Esophagus muscularis mucosa (tissue), 4 donors: ENCODE data around the gene CTNNA1. TPM values are rescaled to one million over a fixed set of nuclear protein-coding genes. Genes with fewer than 3 reads are reported as not detected.

ENCODE experiments used
- DNase-seq: peaks from one replicate; pipeline ENCODE4 v3.0.0-alpha.2; 2017; ENCODE audit errors: extremely low spot score
- H3K27ac ChIP-seq, 4 donors: fragments of 200-600 bp; sonication (generic); replicated peaks in 1 of 4; 1 replicate in 3 of 4; 2 replicates in 1 of 4; pipeline ENCODE4 v1.5.1; 2016 to 2019; ENCODE audit warnings: mild to moderate bottlenecking in 1 of 4
- H3K27me3 ChIP-seq, 4 donors: fragments of 200-600 bp; sonication (generic); one replicate each; pipeline versions ENCODE4 v1.5.1 to v1.6.0; 2016 to 2019
- H3K36me3 ChIP-seq, 4 donors: fragments of 200-600 bp; sonication (generic); one replicate each; pipeline ENCODE4 v1.5.1; 2016 to 2019
- H3K4me1 ChIP-seq, 4 donors: fragments of 200-600 bp; sonication (generic); one replicate each; pipeline ENCODE4 v1.5.1; 2016 to 2019
- H3K4me3 ChIP-seq, 4 donors: fragments of 200-600 bp; sonication (generic); 1 replicate in 2 of 4; 2 replicates in 2 of 4; pipeline ENCODE4 v1.5.1; 2016 to 2019; ENCODE audit warnings: mild to moderate bottlenecking in 4 of 4, moderate library complexity in 1 of 4
- H3K9me3 ChIP-seq, 4 donors: fragments of 200-600 bp; sonication (generic); 1 replicate in 3 of 4; 2 replicates in 1 of 4; pipeline ENCODE4 v1.5.1; 2016 to 2019
- EP300 ChIP-seq: sonication (generic); formaldehyde crosslinking; IDR thresholded peaks from one replicate; pipeline ENCODE4 v1.6.1; 2017; ENCODE audit warnings: antibody characterized with exemption
- POLR2A ChIP-seq: fragments of 450-650 bp; IDR thresholded peaks from one replicate; pipeline ENCODE4 v1.6.1; 2017; ENCODE audit warnings: antibody characterized with exemption, moderate library complexity, mild to moderate bottlenecking, low read depth
- POLR2AphosphoS5 ChIP-seq, 2 donors: sonication (generic); formaldehyde crosslinking; IDR thresholded peaks; one replicate each; pipeline ENCODE4 v1.6.1; 2017; ENCODE audit warnings: antibody characterized with exemption in 2 of 2
- WGBS: methylation state at CpG from one replicate; pipeline ENCODE4 v1.1.5; 2018; 5-methylcytosine and 5-hydroxymethylcytosine counted together
- intact Hi-C: fragments of 100-400 bp; cut with DNase I; formaldehyde crosslinking; loops from one replicate; pipeline ENCODE4 v1.15.1; 2023
- total RNA-seq, 4 donors: library from RNA; depleted of rRNA; stranded (reverse); fragments of >200 nt; gene quantifications; one replicate each; pipeline versions ENCODE4 v1.1.0 to v1.2.1, GENCODE V29; 2016
- TF ChIP-seq, protein P1 (sequence below), 3 experiments: fragments of 200-600 bp in 2 of 3; fragments of 450-650 bp in 1 of 3; sonication (generic) in 2 of 3; IDR thresholded peaks; one replicate each; pipeline ENCODE4 v1.5.1; 2017 to 2019; ENCODE audit warnings: antibody characterized with exemption in 3 of 3, mild to moderate bottlenecking in 2 of 3, moderate library complexity in 1 of 3

The CTNNA1 gene
- total RNA-seq, 4 donors from 2014 or later: 335 to 423 (median 369) TPM

GRCh38 chr5:138840103-138840502 lies 86.9 kb downstream of the CTNNA1 start:
- Histone ChIP-seq H3K9me3 (no peaks in the 10 kb centered on the region), H3K27me3 (no peaks in the 10 kb centered on the region), H3K36me3 (peaks cover 0 to 3% (median 0%) of the 10 kb centered on the region in 4 donors), H3K27ac (no peak overlapping the region), H3K4me1 (peaks cover 50 to 68% (median 56%) of the 10 kb centered on the region in 4 donors), H3K4me3 (no peak overlapping the region)
- WGBS: 68% methylated on average over 3 of the region's 3 CpGs
- no peak for TF ChIP-seq POLR2AphosphoS5 (IDR thresholded peaks at IDR 0.05)
- no peak for TF ChIP-seq POLR2A
- TF ChIP-seq, protein P1, sequence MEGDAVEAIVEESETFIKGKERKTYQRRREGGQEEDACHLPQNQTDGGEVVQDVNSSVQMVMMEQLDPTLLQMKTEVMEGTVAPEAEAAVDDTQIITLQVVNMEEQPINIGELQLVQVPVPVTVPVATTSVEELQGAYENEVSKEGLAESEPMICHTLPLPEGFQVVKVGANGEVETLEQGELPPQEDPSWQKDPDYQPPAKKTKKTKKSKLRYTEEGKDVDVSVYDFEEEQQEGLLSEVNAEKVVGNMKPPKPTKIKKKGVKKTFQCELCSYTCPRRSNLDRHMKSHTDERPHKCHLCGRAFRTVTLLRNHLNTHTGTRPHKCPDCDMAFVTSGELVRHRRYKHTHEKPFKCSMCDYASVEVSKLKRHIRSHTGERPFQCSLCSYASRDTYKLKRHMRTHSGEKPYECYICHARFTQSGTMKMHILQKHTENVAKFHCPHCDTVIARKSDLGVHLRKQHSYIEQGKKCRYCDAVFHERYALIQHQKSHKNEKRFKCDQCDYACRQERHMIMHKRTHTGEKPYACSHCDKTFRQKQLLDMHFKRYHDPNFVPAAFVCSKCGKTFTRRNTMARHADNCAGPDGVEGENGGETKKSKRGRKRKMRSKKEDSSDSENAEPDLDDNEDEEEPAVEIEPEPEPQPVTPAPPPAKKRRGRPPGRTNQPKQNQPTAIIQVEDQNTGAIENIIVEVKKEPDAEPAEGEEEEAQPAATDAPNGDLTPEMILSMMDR (IDR thresholded peaks at IDR 0.05): no peak
- TF ChIP-seq EP300: no peak
- intact Hi-C loops: no loop called here
- DNase-seq: no peak

DNA sequence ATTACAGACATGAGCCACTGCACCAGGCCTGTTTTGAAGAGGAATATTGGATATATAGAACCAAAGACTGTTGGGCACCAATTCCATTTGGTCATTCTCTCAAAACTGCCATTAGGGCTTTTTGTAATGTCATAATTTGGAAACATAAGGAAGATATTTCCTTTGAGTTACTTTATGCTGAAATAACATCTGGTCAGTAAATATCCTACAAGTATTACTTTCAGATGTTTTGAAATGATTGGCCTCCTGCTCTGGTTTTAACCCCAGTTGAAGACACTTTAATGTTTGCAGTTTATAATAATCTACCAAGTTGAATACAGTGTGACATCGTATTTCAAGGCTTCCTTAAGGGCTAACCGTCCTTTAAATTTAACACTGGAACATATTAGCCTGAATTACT lies 88.3 kb downstream of the CTNNA1 start:
- DNase-seq: no peak
- intact Hi-C loops: no loop called here

GRCh38 chr5:138843316-138844124 lies 90.3 kb downstream of the CTNNA1 start:
- intact Hi-C loops: no loop called here
- WGBS: 100% methylated on average over 2 of the region's 2 CpGs
- Histone ChIP-seq H3K36me3 (peaks cover 0 to 3% (median 0%) of the 10 kb centered on the region in 4 donors), H3K27me3 (no peaks in the 10 kb centered on the region), H3K4me3 (no peak overlapping the region), H3K9me3 (no peaks in the 10 kb centered on the region), H3K27ac (peak overlapping the region; percentile 1 to 45 (median 29)), H3K4me1 (peaks cover 57 to 89% (median 70%) of the 10 kb centered on the region in 4 donors)
- no peak for TF ChIP-seq POLR2A
- no peak for DNase-seq

More for the DNA sequence above, 88.3 kb downstream of the CTNNA1 start:
- 88% methylated on average over 2 of the region's 2 CpGs for WGBS
- Histone ChIP-seq H3K9me3 (no peaks in the 10 kb centered on the region), H3K27ac (no peak overlapping the region), H3K27me3 (no peaks in the 10 kb centered on the region), H3K4me1 (peaks cover 53 to 70% (median 62%) of the 10 kb centered on the region in 4 donors), H3K36me3 (peaks cover 0 to 3% (median 0%) of the 10 kb centered on the region in 4 donors), H3K4me3 (no peak overlapping the region)
- TF ChIP-seq EP300 (no peak), POLR2AphosphoS5 (IDR thresholded peaks at IDR 0.05) (no peak), POLR2A (no peak)
- TF ChIP-seq, protein P1 (IDR thresholded peaks at IDR 0.05): no peak

DNA sequence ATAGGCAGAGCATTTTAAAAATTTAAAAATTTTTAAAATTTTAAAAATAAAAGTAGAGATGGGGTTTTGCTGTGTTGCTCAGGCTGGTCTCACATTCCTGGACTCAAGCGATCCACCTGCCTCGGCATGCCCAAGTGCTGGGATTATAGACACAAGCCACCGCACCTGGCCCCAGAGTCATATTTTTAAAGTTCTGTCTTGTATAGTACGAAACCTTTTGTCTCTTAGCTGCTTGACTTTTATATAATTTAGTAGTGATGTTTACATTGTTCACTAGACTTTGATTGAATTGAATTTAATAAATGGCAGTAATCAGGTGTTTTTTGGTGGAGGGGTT lies 90.9 kb downstream of the CTNNA1 start:
- no peak overlapping the region for H3K4me3 ChIP-seq
- no peaks in the 10 kb centered on the region for H3K27me3 ChIP-seq
- no peaks in the 10 kb centered on the region for H3K9me3 ChIP-seq
- intact Hi-C loops: no loop called here
- 78% methylated on average over 4 of the region's 4 CpGs for WGBS
- no peak for TF ChIP-seq POLR2AphosphoS5 (IDR thresholded peaks at IDR 0.05)
- no peak for TF ChIP-seq EP300
- TF ChIP-seq, protein P1 (IDR thresholded peaks at IDR 0.05): no peak
- peaks cover 0 to 3% (median 0%) of the 10 kb centered on the region in 4 donors for H3K36me3 ChIP-seq
- peaks cover 61 to 93% (median 75%) of the 10 kb centered on the region in 4 donors for H3K4me1 ChIP-seq
- no peak for DNase-seq
- peak overlapping the region; percentile 24 to 58 (median 40) for H3K27ac ChIP-seq

DNA sequence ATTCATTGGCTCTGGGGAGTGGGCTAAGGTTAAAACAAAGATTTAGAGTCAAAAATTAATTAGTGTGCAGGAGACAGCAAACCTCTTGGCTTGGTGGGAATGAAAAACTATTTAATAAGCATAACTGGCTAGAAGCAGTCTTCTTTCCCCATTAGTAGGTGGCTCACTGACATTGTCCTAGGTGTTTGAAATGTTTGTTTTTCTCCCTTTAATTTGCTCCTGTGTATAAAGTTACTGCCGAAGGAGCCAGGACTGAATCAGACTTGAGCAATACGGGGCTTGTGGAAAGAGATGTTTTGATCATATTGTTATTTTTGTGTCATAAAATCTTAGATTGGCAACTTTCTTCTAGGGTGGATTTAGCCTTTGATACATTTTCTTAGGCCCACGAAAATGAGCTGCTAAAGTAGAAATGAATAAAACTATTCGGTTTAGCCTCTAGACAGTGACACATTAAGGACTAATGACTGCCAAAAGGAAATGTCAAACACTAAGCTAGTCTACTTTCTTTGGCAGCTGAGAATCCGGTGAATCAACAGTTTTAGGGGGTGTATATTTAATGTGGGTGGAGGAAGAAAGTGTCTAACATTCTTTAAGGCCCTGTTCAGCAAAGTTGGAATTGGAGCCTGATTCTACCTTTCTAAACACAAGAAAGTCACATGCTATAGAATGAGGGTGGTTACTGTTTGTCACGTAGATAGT lies 91.7 kb downstream of the CTNNA1 start:
- DNase-seq: no peak
- 20% methylated on average over 6 of the region's 6 CpGs for WGBS
- intact Hi-C loops: no loop called here
- H3K4me3 ChIP-seq: no peak overlapping the region
- H3K27me3 ChIP-seq: no peaks in the 10 kb centered on the region
- no peaks in the 10 kb centered on the region for H3K9me3 ChIP-seq
- H3K27ac ChIP-seq: peak overlapping the region; percentile 24 to 58 (median 40)
- H3K36me3 ChIP-seq: peaks cover 0 to 3% (median 0%) of the 10 kb centered on the region in 4 donors
- peaks cover 62 to 93% (median 77%) of the 10 kb centered on the region in 4 donors for H3K4me1 ChIP-seq
- TF ChIP-seq EP300 (no peak), POLR2A (no peak), POLR2AphosphoS5 (IDR thresholded peaks at IDR 0.05) (no peak)
- TF ChIP-seq, protein P1 (IDR thresholded peaks at IDR 0.05): no peak
